ENCODE results near the gene ICAM5.
"Not testable (repeated sequence)": the region's sequence is repeated elsewhere in the genome, so short reads cannot be mapped to it uniquely, and the experiment has no call there.

Gene ICAM5

DNA sequence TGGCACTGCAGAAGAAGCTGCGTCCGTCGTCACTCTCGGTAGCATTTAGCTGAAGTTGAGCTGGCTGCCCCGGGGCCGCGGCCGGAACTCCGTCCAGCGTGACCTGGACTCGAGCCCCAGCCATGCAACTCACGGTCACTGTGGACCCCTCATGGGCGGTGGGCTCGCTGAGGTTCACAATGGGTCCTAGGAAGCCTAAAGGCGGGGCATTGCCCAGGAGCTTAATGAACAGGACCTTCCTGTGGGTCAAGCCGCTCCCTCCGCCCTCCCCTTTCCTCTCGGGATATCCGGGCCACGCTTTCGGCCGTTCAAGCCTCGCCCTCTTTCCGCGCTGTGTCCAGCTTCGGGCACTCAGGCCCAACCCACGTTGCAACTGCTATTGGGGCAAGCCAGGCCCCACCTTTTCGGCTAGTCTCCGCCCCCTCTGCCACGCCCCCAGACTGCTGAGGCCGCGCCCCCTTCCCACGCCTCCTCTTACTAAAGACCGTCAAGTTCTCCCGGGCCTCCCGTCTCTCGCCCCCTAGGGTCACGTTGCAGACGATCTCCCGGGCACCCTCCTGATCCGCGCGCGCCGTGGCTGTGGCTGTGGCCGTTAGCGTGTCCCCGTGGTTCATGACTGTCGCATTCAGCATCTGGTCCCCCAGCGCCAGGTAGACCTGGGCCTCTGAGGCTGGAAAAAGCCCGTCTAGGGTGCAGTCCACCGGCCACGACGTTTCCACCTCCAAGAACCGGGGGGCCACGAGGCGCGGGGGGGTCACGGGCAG lies 45.0 kb downstream of the ICAM5 start:
- DNase-seq = peak; percentile 96
- in situ Hi-C loops (cut with HindIII; ENCODE audit: low pct_ligation_motif_present, low pct_unique_long_range_greater_than_20kb, low sequenced_read_pairs) = no loop called here

DNA sequence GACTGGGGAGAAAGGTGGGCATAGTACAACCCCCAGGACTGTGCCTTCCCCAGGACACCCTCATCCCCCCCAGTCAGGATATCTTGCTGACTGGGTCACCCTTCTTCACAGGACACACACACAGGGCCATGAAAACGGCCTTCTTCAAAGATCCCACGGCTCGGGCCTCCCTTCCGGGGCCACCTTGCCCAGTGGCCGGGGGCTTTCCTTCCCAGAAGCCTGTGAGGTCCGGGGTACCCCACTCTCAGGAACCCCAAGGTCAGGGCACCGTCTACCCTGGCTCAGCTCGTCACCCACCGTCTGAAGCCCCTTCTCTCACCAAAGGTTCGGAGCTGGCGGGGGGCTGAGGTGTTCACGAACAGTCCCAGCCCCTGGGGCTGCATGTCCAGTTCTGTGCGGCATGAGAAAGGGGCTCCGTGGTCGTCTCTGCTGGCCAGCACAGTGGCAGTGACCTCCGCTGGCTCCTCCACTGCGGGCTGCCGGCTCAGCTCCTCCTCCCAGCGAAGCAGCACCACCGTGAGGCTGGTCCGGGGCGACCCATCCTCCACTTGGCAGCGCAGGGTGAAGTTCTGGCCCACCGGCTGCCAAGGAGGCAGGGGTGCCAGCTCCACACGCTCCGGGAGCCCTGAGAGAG lies 45.7 kb downstream of the ICAM5 start:
- no peak for DNase-seq
- in situ Hi-C loops (cut with HindIII; ENCODE audit: low pct_ligation_motif_present, low pct_unique_long_range_greater_than_20kb, low sequenced_read_pairs) = no loop called here

DNA sequence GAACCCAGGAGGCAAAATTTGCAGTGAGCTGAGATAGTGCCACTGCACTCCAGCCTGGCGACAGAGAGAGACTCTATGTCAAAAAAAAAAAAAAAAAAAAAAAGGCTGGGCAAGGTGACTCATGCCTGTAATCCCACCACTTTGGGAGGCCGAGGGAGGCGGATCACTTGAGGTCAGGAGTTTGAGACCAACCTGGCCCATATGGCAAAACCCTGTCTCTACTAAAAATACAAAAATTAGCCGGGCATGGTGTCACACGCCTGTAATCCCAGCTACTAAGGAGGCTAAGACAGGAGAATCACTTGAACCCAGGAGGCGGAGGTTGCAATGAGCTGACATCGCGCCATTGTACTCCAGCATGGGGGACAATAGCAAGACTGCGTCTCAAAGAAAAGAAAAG lies 47.0 kb downstream of the ICAM5 start:
- in situ Hi-C loops (cut with HindIII; ENCODE audit: low pct_ligation_motif_present, low pct_unique_long_range_greater_than_20kb, low sequenced_read_pairs); DNase-seq: not testable (repeated sequence)

DNA sequence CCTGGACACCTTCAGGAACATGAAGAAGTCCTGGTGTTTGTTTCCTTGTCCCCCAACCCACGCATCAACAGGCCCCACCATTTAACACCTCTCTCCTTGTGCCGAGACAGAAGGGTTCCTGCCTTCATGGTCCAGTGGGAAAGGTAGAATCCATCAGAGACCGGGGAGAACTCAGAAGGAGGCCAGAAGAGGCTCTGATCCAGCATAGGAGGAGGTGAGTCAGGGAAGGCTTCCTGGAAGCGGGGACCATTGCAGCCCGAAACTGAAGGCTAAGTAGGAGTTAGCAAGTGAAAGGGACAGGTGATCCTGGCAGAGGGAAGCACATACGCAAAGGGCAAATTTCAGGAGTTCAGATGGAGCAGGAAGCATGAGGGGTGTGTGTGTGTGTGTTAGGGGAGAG lies 49.2 kb downstream of the ICAM5 start:
- in situ Hi-C loops (cut with HindIII; ENCODE audit: low pct_ligation_motif_present, low pct_unique_long_range_greater_than_20kb, low sequenced_read_pairs) = no loop called here
- DNase-seq = no peak

DNA sequence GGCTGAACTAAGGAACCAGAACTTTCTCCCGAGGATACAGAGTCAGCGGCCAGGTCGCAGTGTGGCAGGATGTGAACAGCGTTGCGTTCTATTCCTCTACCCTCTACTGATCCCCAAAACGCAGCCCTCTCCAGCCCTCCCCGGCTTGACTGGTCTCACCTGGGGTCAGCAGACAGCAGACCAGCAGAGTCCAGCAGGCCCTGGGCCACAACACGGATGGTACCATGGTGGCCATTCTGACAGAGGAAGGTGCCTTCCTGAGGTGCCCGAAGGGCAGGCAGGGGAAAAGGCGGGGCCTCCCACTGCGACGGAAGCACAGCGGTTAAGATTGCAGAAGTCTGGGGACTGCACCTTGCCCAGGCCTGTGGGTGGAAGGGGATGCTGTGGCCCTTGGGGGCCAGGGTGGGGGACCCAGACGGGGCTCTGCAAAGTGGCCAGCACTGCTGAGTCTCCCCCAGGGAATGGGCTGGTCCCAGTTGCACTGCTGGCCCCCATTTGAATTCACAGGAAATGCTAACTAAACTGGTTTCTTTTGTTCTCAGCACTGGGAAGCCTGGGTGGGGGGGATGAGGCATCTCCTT lies 49.7 kb downstream of the ICAM5 start, which contains the start of gene ICAM3:
ICAM3 (minus strand) TSS at position 245 of the 581 bp plus-strand sequence; CDS start at position 235, 10 bp downstream.
- DNase-seq = no peak
- in situ Hi-C loops (cut with HindIII; ENCODE audit: low pct_ligation_motif_present, low pct_unique_long_range_greater_than_20kb, low sequenced_read_pairs) = no loop called here

DNA sequence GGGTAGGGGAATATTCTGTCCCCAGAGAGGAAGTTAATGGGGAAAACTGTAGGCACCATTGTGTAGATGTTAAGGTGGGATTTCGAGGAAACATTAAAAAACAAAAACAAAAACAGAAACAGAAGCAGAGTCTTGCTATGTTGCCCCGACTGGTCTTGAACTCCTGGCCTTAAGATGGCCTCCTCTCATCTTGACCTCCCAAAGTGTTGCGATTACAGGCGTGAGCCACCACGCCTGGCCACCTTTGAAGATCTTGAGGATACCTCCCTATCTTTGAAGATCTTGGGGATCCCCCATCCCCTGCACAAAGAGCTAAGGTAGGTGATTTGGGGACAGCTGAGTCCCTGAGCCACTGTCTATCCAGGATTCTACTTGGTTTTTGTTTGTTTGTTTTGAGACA lies 50.2 kb downstream of the ICAM5 start:
- no peak for DNase-seq
- in situ Hi-C loops (cut with HindIII; ENCODE audit: low pct_ligation_motif_present, low pct_unique_long_range_greater_than_20kb, low sequenced_read_pairs) = no loop called here

DNA sequence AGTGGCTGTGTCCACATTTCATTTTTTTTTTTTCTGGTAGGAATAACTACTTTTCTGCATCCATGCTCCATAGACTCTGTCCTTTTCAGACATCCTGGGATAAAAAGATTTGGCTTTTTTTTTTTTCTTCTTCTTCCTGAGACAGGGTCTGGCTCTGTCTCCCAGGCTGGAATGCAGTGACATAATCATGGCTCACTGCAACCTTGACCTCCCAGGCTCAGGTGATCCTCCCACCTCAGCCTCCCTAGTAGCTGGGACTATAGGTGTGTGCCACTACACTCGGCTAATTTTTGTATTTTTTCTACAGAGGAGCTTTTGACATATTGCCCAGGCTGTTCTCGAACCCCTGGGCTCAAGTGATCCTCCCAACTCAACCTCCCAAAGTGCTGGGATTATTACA lies 53.7 kb downstream of the ICAM5 start:
- no peak for DNase-seq
- in situ Hi-C loops (cut with HindIII; ENCODE audit: low pct_ligation_motif_present, low pct_unique_long_range_greater_than_20kb, low sequenced_read_pairs) = no loop called here

DNA sequence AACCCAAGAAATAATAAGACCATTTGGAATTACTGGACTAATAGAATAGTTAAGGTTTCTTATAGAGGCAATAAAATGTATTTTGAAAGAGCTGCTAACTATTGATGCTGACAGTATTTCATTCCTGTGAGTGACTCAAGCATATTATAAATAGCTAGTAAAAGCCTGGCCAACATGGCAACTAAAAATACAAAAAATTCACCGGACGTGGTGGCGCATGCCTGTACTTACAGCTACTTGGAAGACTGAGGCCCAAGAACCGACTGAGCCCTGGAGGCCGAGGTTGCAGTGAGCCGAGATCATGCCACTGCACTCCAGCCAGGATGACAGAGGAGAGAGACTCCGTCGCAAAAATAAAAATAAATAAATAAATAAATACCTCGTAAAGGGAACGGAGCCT lies 55.0 kb downstream of the ICAM5 start:
- in situ Hi-C loops (cut with HindIII; ENCODE audit: low pct_ligation_motif_present, low pct_unique_long_range_greater_than_20kb, low sequenced_read_pairs) = no loop called here
- no peak for DNase-seq
